CD4-positive, alpha-beta T cell treated with Interleukin-2 at 100 ng/mL for 4 hours (primary cell): ENCODE results near the gene RAD51B.
"Not testable (repeated sequence)": the region's sequence is repeated elsewhere in the genome, so short reads cannot be mapped to it uniquely, and the experiment has no call there.

Experiments
- DNase-seq: peaks from one replicate; pipeline ENCODE4 v3.0.0-alpha.2; 2020; ENCODE audit warnings: low spot score

Gene RAD51B

GRCh38 chr14:68027276-68027675 is 207.7 kb downstream of the RAD51B start:
- DNase-seq: no peak

GRCh38 chr14:68028075-68028474 is 208.5 kb downstream of the RAD51B start:
- no peak for DNase-seq

GRCh38 chr14:68031011-68031410 is 211.4 kb downstream of the RAD51B start:
- not testable (repeated sequence) for DNase-seq

- no peak for DNase-seq
Observed at GRCh38 chr14:68032154-68032553, 212.6 kb downstream of the RAD51B start.

GRCh38 chr14:68033336-68033932 is 213.9 kb downstream of the RAD51B start:
- no peak for DNase-seq

- DNase-seq: no peak
Observed at GRCh38 chr14:68034896-68035295, 215.3 kb downstream of the RAD51B start.

DNA sequence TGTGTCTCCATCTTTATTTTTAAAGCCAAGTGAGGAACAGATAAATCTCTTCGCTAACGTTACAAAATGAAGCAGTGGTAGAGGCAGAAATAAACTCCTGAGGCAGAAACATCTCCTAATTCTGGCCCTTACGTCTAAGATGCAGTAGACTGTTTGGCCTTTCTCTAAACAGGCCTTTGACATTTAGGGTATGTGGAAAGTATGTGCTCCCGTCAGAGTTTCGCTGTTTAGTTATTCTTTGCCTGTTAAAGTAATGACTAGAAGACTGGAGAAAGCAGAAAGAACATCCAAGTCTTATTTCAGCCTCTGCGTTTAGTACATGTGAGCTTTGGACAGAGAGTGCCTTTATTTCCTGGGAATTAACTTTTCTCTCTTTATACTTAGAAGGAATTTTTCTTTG is 216.6 kb downstream of the RAD51B start:
- DNase-seq: no peak

- DNase-seq: no peak
Observed at GRCh38 chr14:68039593-68039992, 220.0 kb downstream of the RAD51B start.

- DNase-seq: no peak
Observed at GRCh38 chr14:68040633-68041369, 221.2 kb downstream of the RAD51B start.

GRCh38 chr14:68041876-68042354 is 222.3 kb downstream of the RAD51B start:
- DNase-seq: no peak

DNA sequence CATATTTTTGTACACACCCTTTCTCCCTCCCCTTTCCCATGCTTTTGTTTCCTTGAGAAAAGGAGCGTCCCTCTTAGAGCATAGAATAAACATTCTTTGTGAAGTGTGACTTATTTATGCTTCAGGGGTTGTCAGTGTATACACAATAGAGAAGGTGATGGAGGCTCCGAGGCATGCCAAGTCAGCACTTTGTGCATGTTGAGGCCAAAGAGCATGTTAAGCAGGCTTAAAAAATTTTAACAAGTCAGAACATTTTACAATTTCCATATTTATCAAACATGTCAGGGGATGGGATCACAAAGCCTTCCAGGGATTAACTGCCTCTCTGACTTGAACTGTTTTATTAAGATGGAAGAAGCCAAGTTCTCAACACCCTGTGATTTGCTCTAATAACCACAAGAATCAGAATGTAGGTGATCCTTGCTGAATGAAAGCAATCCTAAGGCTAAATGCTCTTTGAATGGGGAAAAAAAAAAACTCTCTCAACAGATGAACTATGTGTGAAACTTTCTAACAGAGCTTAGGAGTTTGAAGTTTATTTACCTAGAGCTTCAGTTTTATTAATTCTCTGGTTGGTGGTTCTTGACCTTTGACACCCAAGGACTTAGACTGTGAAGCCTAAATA is 223.1 kb downstream of the RAD51B start:
- DNase-seq: no peak

DNA sequence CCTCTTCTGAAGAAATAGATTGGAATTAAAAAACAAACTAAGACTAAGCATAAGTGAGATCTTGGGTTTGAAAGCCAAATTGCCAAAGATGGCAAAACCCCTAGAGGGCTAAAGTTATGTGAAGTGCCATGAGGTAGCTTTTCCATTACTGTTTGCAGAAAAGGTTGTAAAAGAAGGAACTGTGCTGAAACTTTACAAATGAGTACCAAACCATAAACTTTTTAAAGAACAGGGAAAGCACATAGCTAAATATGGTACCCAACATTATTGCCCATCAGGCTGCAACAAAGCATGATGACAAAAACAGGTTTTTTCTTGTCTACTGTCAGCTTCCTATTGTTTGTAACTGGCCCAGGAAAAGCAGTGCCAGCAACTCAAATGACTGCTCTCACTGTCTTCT is 224.2 kb downstream of the RAD51B start:
- no peak for DNase-seq

DNA sequence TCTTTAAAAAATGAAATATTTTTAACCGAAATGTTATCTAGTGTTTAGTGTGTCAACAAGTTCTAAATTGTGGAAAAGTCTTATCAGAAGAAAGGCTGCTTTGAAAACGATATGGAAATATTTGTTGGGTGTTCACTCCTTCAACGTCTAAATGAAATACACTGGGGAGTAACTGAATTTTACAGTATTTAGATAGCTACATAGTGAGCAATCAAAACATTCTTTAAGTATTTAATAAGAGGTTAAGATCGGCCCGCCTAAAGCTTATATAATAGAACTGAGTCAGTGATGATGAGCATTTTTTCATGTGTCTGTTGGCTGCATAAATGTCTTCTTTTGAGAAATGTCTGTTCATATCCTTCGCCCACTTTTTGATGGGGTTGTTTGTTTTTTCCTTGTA is 228.3 kb downstream of the RAD51B start:
- DNase-seq: no peak

GRCh38 chr14:68048815-68049214 is 229.2 kb downstream of the RAD51B start:
- DNase-seq: not testable (repeated sequence)

- no peak for DNase-seq
Observed at GRCh38 chr14:68050177-68050576, 230.6 kb downstream of the RAD51B start.

DNA sequence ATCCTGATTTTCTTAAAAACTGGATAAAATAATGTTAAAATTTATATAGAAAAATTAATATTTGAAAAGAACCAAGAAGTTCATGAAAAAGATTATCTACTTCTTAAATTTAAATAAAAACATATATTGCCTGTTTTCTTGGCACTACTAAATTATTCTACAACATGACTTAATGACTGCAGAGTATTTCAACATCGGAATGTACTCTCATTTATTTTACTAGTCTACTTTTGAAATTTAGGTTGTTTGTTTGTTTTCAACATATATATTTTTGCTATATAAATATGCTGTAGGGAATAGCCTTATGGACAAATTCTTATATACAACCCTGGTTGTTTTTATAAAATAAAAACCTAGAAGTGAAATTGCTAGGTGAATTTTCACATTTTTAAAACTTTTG is 231.6 kb downstream of the RAD51B start:
- DNase-seq: no peak

- DNase-seq: no peak
Observed at GRCh38 chr14:68060198-68060597, 240.6 kb downstream of the RAD51B start.

GRCh38 chr14:68062651-68063050 is 243.1 kb downstream of the RAD51B start:
- no peak for DNase-seq

- no peak for DNase-seq
Observed at GRCh38 chr14:68065322-68065721, 245.7 kb downstream of the RAD51B start.

DNA sequence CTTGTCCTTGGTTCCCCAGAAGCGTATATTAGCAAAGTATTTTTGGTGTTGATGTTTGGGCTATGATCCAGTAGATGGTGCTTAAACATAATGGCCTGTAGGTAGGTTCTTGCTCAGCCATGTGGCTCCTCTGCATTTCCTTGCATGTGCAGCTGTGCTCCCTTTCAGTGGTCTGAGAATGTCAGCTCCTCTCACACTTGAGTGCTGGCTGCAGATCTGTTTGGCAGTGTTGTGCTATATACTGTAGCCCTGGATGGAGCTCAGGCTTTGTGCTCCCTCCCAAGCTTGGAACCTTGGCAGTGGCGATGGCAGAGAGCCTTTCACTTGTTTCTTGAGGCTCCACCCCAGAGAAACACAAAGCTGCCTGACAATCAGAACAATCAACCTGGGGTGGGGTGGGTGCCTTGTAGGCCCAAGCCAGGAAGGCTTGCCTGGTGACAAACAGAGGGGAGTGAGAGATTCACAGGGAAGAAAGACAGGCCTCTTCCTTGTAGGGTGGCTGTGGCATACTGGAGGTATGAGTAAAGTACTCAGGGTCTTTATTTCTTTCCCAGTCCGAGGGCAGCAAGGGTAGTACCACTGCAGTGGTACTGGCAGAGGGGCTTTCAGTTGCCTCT is 255.3 kb downstream of the RAD51B start:
- no peak for DNase-seq

DNA sequence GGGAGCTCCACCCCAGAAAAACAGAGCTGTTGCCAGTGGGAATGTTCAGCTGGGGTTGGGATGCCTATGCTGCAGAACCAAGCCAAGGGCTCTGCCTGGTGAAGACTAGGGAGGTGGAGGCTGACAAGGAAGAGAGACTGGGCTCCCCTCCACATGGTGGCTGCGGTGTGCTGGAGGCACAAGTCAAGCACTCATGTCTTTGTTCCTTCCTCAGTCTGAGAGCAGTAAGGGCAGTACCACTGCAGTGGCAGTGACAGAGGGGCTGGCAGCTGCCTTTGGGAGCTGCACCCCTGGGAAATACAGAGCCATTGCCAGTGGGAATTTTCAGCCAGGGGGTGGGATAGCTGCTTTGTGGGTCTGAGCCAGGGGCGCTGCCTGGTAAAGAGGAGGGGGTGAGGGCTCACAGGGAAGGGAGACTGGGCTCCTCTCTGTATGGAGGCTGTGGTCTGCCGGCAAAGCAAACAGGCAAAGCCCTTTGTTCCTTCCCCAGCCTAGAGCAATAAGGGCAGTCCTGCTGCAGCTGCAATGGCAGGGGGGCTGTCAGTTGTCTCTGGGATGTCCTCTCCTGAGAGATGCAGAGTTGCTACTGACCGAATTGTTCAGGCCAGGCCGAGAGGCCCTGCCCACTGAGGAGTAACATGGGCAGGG is 255.9 kb downstream of the RAD51B start:
- no peak for DNase-seq

GRCh38 chr14:68076451-68076850 is 256.9 kb downstream of the RAD51B start:
- DNase-seq: no peak
